ENCODE results near the gene ZSCAN5B. TPM values are rescaled to one million over a fixed set of nuclear protein-coding genes. Genes with fewer than 3 reads are reported as not detected.
"Not testable (repeated sequence)": the region's sequence is repeated elsewhere in the genome, so short reads cannot be mapped to it uniquely, and the experiment has no call there.

ZSCAN5B gene
- total RNA-seq, result not detected
- not detected for polyA plus RNA-seq
- total RNA-seq, result not detected

- H3K36me3 ChIP-seq (ENCODE audit: control insufficient read depth in 2 of 3, insufficient read depth in 3 of 3, low read length in 3 of 3); H3K4me1 Mint-ChIP-seq; H3K27ac ChIP-seq (ENCODE audit: low read depth, low read length); DNase-seq; H3K4me3 Mint-ChIP-seq; H3K27me3 ChIP-seq (ENCODE audit: control insufficient read depth in 2 of 2, insufficient read depth in 2 of 2, low read length in 2 of 2); CTCF ChIA-PET; H3K27me3 Mint-ChIP-seq; POLR2A ChIA-PET; H3K27ac Mint-ChIP-seq; H3K9me3 Mint-ChIP-seq; H3K4me1 ChIP-seq (ENCODE audit: control insufficient read depth in 2 of 2, insufficient read depth in 2 of 2, low read length in 2 of 2); H3K36me3 Mint-ChIP-seq; ATAC-seq; H3K4me3 ChIP-seq (ENCODE audit: low read length); intact Hi-C loops (cut with micrococcal nuclease); H3K9me3 ChIP-seq (ENCODE audit: control insufficient read depth in 2 of 3, low read length in 3 of 3): not testable (repeated sequence)
These were observed at the start of gene ZSCAN5B for GRCh38 chr19:56197646-56198045. Gene ZSCAN5B (minus strand): TSS chr19:56197783. CDS start chr19:56193052, 4,731 bp downstream.

- H3K9me3 ChIP-seq (ENCODE audit: control insufficient read depth in 2 of 3, low read length in 3 of 3); H3K27ac Mint-ChIP-seq; DNase-seq; H3K27ac ChIP-seq (ENCODE audit: low read depth, low read length); H3K36me3 ChIP-seq (ENCODE audit: control insufficient read depth in 2 of 3, insufficient read depth in 3 of 3, low read length in 3 of 3); H3K4me3 Mint-ChIP-seq; POLR2A ChIA-PET; H3K4me1 ChIP-seq (ENCODE audit: control insufficient read depth in 2 of 2, insufficient read depth in 2 of 2, low read length in 2 of 2); H3K27me3 ChIP-seq (ENCODE audit: control insufficient read depth in 2 of 2, insufficient read depth in 2 of 2, low read length in 2 of 2); H3K4me3 ChIP-seq (ENCODE audit: low read length); ATAC-seq; H3K4me1 Mint-ChIP-seq; H3K27me3 Mint-ChIP-seq; intact Hi-C loops (cut with micrococcal nuclease); CTCF ChIA-PET; H3K9me3 Mint-ChIP-seq: not testable (repeated sequence)
- H3K36me3 Mint-ChIP-seq, result peaks cover 0 to 14% (median 5%) of the 10 kb centered on the region in 5 donors
These were observed 48.2 kb upstream of the ZSCAN5B start for GRCh38 chr19:56245764-56246163.

- H3K4me1 ChIP-seq (ENCODE audit: control insufficient read depth in 2 of 2, insufficient read depth in 2 of 2, low read length in 2 of 2), result no peaks in the 10 kb centered on the region
- no peaks in the 10 kb centered on the region for H3K27me3 ChIP-seq (ENCODE audit: control insufficient read depth in 2 of 2, insufficient read depth in 2 of 2, low read length in 2 of 2)
- H3K9me3 ChIP-seq (ENCODE audit: control insufficient read depth in 2 of 3, low read length in 3 of 3), result no peaks in the 10 kb centered on the region
- ChIA-PET CTCF (no interaction called here), POLR2A (no interaction called here)
- intact Hi-C loops (cut with micrococcal nuclease), result no loop called here
- H3K4me3 ChIP-seq (ENCODE audit: low read length), result no peak overlapping the region
- no peak overlapping the region for H3K27ac ChIP-seq (ENCODE audit: low read depth, low read length)
- no peak overlapping the region for H3K4me3 Mint-ChIP-seq
- no peaks in the 10 kb centered on the region for H3K27me3 Mint-ChIP-seq
- no peaks in the 10 kb centered on the region for H3K36me3 ChIP-seq (ENCODE audit: control insufficient read depth in 2 of 3, insufficient read depth in 3 of 3, low read length in 3 of 3)
- ATAC-seq (no peak), DNase-seq (no peak)
- H3K36me3 Mint-ChIP-seq, result peaks cover 0 to 14% (median 5%) of the 10 kb centered on the region in 5 donors
- H3K4me1 Mint-ChIP-seq, result peaks cover 0 to 1% (median 0%) of the 10 kb centered on the region in 7 donors
- no peaks in the 10 kb centered on the region for H3K9me3 Mint-ChIP-seq
- H3K27ac Mint-ChIP-seq, result no peak overlapping the region
These were observed 47.6 kb upstream of the ZSCAN5B start for GRCh38 chr19:56245121-56245740.

- no peaks in the 10 kb centered on the region for H3K4me1 ChIP-seq (ENCODE audit: control insufficient read depth in 2 of 2, insufficient read depth in 2 of 2, low read length in 2 of 2)
- DNase-seq (no peak), ATAC-seq (no peak)
- Mint-ChIP-seq H3K4me3 (no peak overlapping the region), H3K27ac (no peak overlapping the region), H3K36me3 (peaks cover 0 to 39% (median 18%) of the 10 kb centered on the region in 5 donors), H3K27me3 (peaks cover 0 to 6% (median 2%) of the 10 kb centered on the region in 5 donors), H3K9me3 (no peaks in the 10 kb centered on the region), H3K4me1 (peaks cover 0 to 3% (median 0%) of the 10 kb centered on the region in 7 donors)
- POLR2A ChIA-PET, result no interaction called here
- no peaks in the 10 kb centered on the region for H3K36me3 ChIP-seq (ENCODE audit: control insufficient read depth in 2 of 3, insufficient read depth in 3 of 3, low read length in 3 of 3)
- intact Hi-C loops (cut with micrococcal nuclease), result no loop called here
- no peak overlapping the region for H3K4me3 ChIP-seq (ENCODE audit: low read length)
- CTCF ChIA-PET, result interaction anchor here (2.1 kb wide), 1 partner anchor 29 kb away, joined by 4 read pairs; no protein-coding TSS in a partner anchor
- no peaks in the 10 kb centered on the region for H3K9me3 ChIP-seq (ENCODE audit: control insufficient read depth in 2 of 3, low read length in 3 of 3)
- H3K27me3 ChIP-seq (ENCODE audit: control insufficient read depth in 2 of 2, insufficient read depth in 2 of 2, low read length in 2 of 2), result no peaks in the 10 kb centered on the region
- H3K27ac ChIP-seq (ENCODE audit: low read depth, low read length), result no peak overlapping the region
These were observed 25.9 kb upstream of the ZSCAN5B start for GRCh38 chr19:56223481-56223880.

- Histone ChIP-seq H3K9me3 (ENCODE audit: control insufficient read depth in 2 of 3, low read length in 3 of 3) (no peaks in the 10 kb centered on the region), H3K4me3 (ENCODE audit: low read length) (no peak overlapping the region), H3K27ac (ENCODE audit: low read depth, low read length) (no peak overlapping the region), H3K27me3 (ENCODE audit: control insufficient read depth in 2 of 2, insufficient read depth in 2 of 2, low read length in 2 of 2) (no peaks in the 10 kb centered on the region), H3K4me1 (ENCODE audit: control insufficient read depth in 2 of 2, insufficient read depth in 2 of 2, low read length in 2 of 2) (no peaks in the 10 kb centered on the region), H3K36me3 (ENCODE audit: control insufficient read depth in 2 of 3, insufficient read depth in 3 of 3, low read length in 3 of 3) (no peaks in the 10 kb centered on the region)
- no peak overlapping the region for H3K27ac Mint-ChIP-seq
- H3K9me3 Mint-ChIP-seq, result peaks cover 0 to 2% (median 0%) of the 10 kb centered on the region in 11 donors
- ATAC-seq, result no peak
- intact Hi-C loops (cut with micrococcal nuclease), result no loop called here
- H3K36me3 Mint-ChIP-seq, result peaks cover 0 to 39% (median 18%) of the 10 kb centered on the region in 5 donors
- peaks cover 0 to 5% (median 2%) of the 10 kb centered on the region in 7 donors for H3K4me1 Mint-ChIP-seq
- CTCF ChIA-PET, result no interaction called here
- H3K27me3 Mint-ChIP-seq, result peaks cover 3 to 10% (median 5%) of the 10 kb centered on the region in 5 donors
- POLR2A ChIA-PET, result no interaction called here
- H3K4me3 Mint-ChIP-seq, result no peak overlapping the region
- DNase-seq, result no peak
These were observed 25.3 kb upstream of the ZSCAN5B start for GRCh38 chr19:56222901-56223300.

GRCh38 chr19:56221851-56222250 is 24.3 kb upstream of the ZSCAN5B start:
- Histone ChIP-seq H3K36me3 (ENCODE audit: control insufficient read depth in 2 of 3, insufficient read depth in 3 of 3, low read length in 3 of 3) (no peaks in the 10 kb centered on the region), H3K4me1 (ENCODE audit: control insufficient read depth in 2 of 2, insufficient read depth in 2 of 2, low read length in 2 of 2) (no peaks in the 10 kb centered on the region), H3K9me3 (ENCODE audit: control insufficient read depth in 2 of 3, low read length in 3 of 3) (no peaks in the 10 kb centered on the region), H3K27me3 (ENCODE audit: control insufficient read depth in 2 of 2, insufficient read depth in 2 of 2, low read length in 2 of 2) (no peaks in the 10 kb centered on the region), H3K27ac (ENCODE audit: low read depth, low read length) (no peak overlapping the region), H3K4me3 (ENCODE audit: low read length) (no peak overlapping the region)
- Mint-ChIP-seq H3K4me1 (peaks cover 0 to 5% (median 4%) of the 10 kb centered on the region in 7 donors), H3K27me3 (peaks cover 7 to 12% (median 9%) of the 10 kb centered on the region in 5 donors), H3K27ac (no peak overlapping the region), H3K9me3 (peaks cover 0 to 3% (median 0%) of the 10 kb centered on the region in 11 donors), H3K4me3 (no peak overlapping the region), H3K36me3 (peaks cover 0 to 39% (median 18%) of the 10 kb centered on the region in 5 donors)
- DNase-seq (no peak), ATAC-seq (no peak)
- intact Hi-C loops (cut with micrococcal nuclease), result no loop called here
- POLR2A ChIA-PET, result no interaction called here
- CTCF ChIA-PET, result no interaction called here

- H3K36me3 Mint-ChIP-seq, result peaks cover 0 to 39% (median 18%) of the 10 kb centered on the region in 5 donors
- H3K27me3 Mint-ChIP-seq, result peaks cover 10 to 15% (median 11%) of the 10 kb centered on the region in 5 donors
- H3K4me3 Mint-ChIP-seq; H3K36me3 ChIP-seq (ENCODE audit: control insufficient read depth in 2 of 3, insufficient read depth in 3 of 3, low read length in 3 of 3); CTCF ChIA-PET; intact Hi-C loops (cut with micrococcal nuclease); POLR2A ChIA-PET; H3K9me3 ChIP-seq (ENCODE audit: control insufficient read depth in 2 of 3, low read length in 3 of 3); H3K4me1 Mint-ChIP-seq; H3K27ac ChIP-seq (ENCODE audit: low read depth, low read length); H3K9me3 Mint-ChIP-seq; H3K4me3 ChIP-seq (ENCODE audit: low read length); H3K27me3 ChIP-seq (ENCODE audit: control insufficient read depth in 2 of 2, insufficient read depth in 2 of 2, low read length in 2 of 2); H3K27ac Mint-ChIP-seq; H3K4me1 ChIP-seq (ENCODE audit: control insufficient read depth in 2 of 2, insufficient read depth in 2 of 2, low read length in 2 of 2); ATAC-seq: not testable (repeated sequence)
- DNase-seq, result peak in 1 of 9 donors; percentile 4
These were observed 23.9 kb upstream of the ZSCAN5B start for GRCh38 chr19:56221442-56221841.

All from naive thymus-derived CD4-positive, alpha-beta T cell (primary cell).